ENCODE data around the gene CDKL2.

The CDKL2 gene

GRCh38 chr4:75653845-75654503, 23.6 kb upstream of the CDKL2 start:
- H3K4me3 Mint-ChIP-seq: no peak overlapping the region
- H3K27ac Mint-ChIP-seq: no peak overlapping the region
- TF ChIP-seq CTCF (IDR thresholded peaks at IDR 0.05; ENCODE audit: unreplicated experiment in 3 of 3): peak; percentile 32 to 58 (median 34)
- H3K9me3 Mint-ChIP-seq: no peaks in the 10 kb centered on the region
- H3K36me3 Mint-ChIP-seq (ENCODE audit: low read depth): peaks cover 54% of the 10 kb centered on the region
- H3K27me3 Mint-ChIP-seq (ENCODE audit: low read depth): no peaks in the 10 kb centered on the region
- H3K4me1 Mint-ChIP-seq: no peaks in the 10 kb centered on the region

- H3K27me3 Mint-ChIP-seq (ENCODE audit: low read depth): no peaks in the 10 kb centered on the region
- H3K4me1 Mint-ChIP-seq: peaks cover 4% of the 10 kb centered on the region
- peaks cover 76% of the 10 kb centered on the region for H3K36me3 Mint-ChIP-seq (ENCODE audit: low read depth)
- H3K27ac Mint-ChIP-seq: no peak overlapping the region
- TF ChIP-seq CTCF (IDR thresholded peaks at IDR 0.05; ENCODE audit: unreplicated experiment in 3 of 3): no peak
- no peak overlapping the region for H3K4me3 Mint-ChIP-seq
- no peaks in the 10 kb centered on the region for H3K9me3 Mint-ChIP-seq
Measured at GRCh38 chr4:75644095-75644494, 13.8 kb upstream of the CDKL2 start.

- Mint-ChIP-seq H3K9me3 (no peaks in the 10 kb centered on the region), H3K27me3 (ENCODE audit: low read depth) (no peaks in the 10 kb centered on the region), H3K27ac (no peak overlapping the region), H3K4me1 (peaks cover 4% of the 10 kb centered on the region), H3K36me3 (ENCODE audit: low read depth) (peaks cover 71% of the 10 kb centered on the region), H3K4me3 (no peak overlapping the region)
- TF ChIP-seq CTCF (IDR thresholded peaks at IDR 0.05; ENCODE audit: unreplicated experiment in 3 of 3): no peak
Measured at GRCh38 chr4:75643651-75644050, 13.3 kb upstream of the CDKL2 start.

GRCh38 chr4:75639124-75639695, 8.9 kb upstream of the CDKL2 start:
- TF ChIP-seq CTCF (IDR thresholded peaks at IDR 0.05; ENCODE audit: unreplicated experiment in 3 of 3): no peak
- H3K27me3 Mint-ChIP-seq (ENCODE audit: low read depth): no peaks in the 10 kb centered on the region
- peaks cover 2% of the 10 kb centered on the region for H3K4me1 Mint-ChIP-seq
- H3K36me3 Mint-ChIP-seq (ENCODE audit: low read depth): peaks cover 31% of the 10 kb centered on the region
- no peaks in the 10 kb centered on the region for H3K9me3 Mint-ChIP-seq
- H3K4me3 Mint-ChIP-seq: no peak overlapping the region
- peak overlapping the region in 1 of 3 experiments; percentile 4 for H3K27ac Mint-ChIP-seq

GRCh38 chr4:75637827-75638226, 7.5 kb upstream of the CDKL2 start:
- Mint-ChIP-seq H3K4me1 (no peaks in the 10 kb centered on the region), H3K36me3 (ENCODE audit: low read depth) (peaks cover 23% of the 10 kb centered on the region), H3K27me3 (ENCODE audit: low read depth) (no peaks in the 10 kb centered on the region), H3K9me3 (no peaks in the 10 kb centered on the region), H3K4me3 (no peak overlapping the region), H3K27ac (peak overlapping the region in 1 of 3 experiments; percentile 40)
- no peak for TF ChIP-seq CTCF (IDR thresholded peaks at IDR 0.05; ENCODE audit: unreplicated experiment in 3 of 3)

GRCh38 chr4:75637176-75637575, 6.8 kb upstream of the CDKL2 start:
- H3K4me3 Mint-ChIP-seq: no peak overlapping the region
- TF ChIP-seq CTCF (IDR thresholded peaks at IDR 0.05; ENCODE audit: unreplicated experiment in 3 of 3): no peak
- no peaks in the 10 kb centered on the region for H3K4me1 Mint-ChIP-seq

More at GRCh38 chr4:75637176-75637575, 6.8 kb upstream of the CDKL2 start:
- Mint-ChIP-seq H3K27me3 (ENCODE audit: low read depth) (no peaks in the 10 kb centered on the region), H3K36me3 (ENCODE audit: low read depth) (peaks cover 20% of the 10 kb centered on the region), H3K9me3 (no peaks in the 10 kb centered on the region), H3K27ac (peak overlapping the region in 1 of 3 experiments; percentile 40)
